ENCODE measurements around the gene SYCE1. TPM values are rescaled to one million over a fixed set of nuclear protein-coding genes. Genes with fewer than 3 reads are reported as not detected.

SYCE1 gene
- total RNA-seq, 2 experiments from 2014 or later = not detected

GRCh38 chr10:133532871-133533270, 32.5 kb downstream of the SYCE1 start:
- Histone ChIP-seq H3K79me2 (ENCODE audit: insufficient read depth, low read depth, low read length) (no peaks in the 10 kb centered on the region), H3K4me1 (ENCODE audit: insufficient read depth, low read length, poor library complexity, severe bottlenecking) (no peaks in the 10 kb centered on the region), H3K4me3 (ENCODE audit: low read depth, low read length, poor library complexity, severe bottlenecking) (no peak overlapping the region), H3K4me2 (ENCODE audit: low read length) (no peak overlapping the region), H3K9me2 (ENCODE audit: insufficient read depth, low read length) (no peaks in the 10 kb centered on the region), H3K36me3 (ENCODE audit: insufficient read depth, low read length) (no peaks in the 10 kb centered on the region), H4K20me1 (ENCODE audit: insufficient read depth, low read length) (no peaks in the 10 kb centered on the region), H2AFZ (ENCODE audit: low read length) (no peak overlapping the region), H3K9me3 (ENCODE audit: low read length) (no peaks in the 10 kb centered on the region), H3K27ac (ENCODE audit: low read depth, low read length, poor library complexity, severe bottlenecking) (no peak overlapping the region)
- intact Hi-C loops (cut with micrococcal nuclease; ENCODE audit: unreplicated experiment) = no loop called here
- ChIA-PET POLR2A (no interaction called here), CTCF (ENCODE audit: unreplicated experiment) (no interaction called here)
- no TSS peak for BruUV-seq (replicated peaks)
- TF ChIP-seq CTCF (conservative IDR thresholded peaks at IDR 0.05; ENCODE audit: low read length) (no peak), EZH2phosphoT487 (IDR thresholded peaks at IDR 0.05; ENCODE audit: borderline replicate concordance, low read depth, low read length) (no peak)
- no peak for DNase-seq (ENCODE audit: low spot score)

- CTCF ChIA-PET (ENCODE audit: unreplicated experiment) = no interaction called here
Measured at GRCh38 chr10:133530506-133530905, 34.9 kb downstream of the SYCE1 start.

DNA sequence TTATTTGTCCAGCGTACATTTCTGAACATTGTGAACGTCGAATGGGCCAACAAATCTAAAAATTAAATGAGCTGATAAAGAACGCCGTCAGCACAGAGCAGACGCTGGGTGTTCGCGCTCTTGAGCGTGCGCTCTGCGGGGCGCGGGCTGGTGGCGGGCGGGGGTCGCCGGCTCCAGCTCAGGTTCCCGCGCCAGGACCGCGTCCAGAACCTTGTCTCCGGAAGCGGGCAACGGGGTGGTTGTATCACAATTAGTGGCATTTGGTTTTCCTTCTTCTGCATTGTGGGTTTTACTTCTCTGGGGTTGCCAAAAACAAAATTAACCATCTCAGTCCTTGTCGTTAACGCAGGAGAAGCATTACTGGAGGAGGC, 35.8 kb downstream of the SYCE1 start:
- no peak overlapping the region for H3K4me3 ChIP-seq (ENCODE audit: low read depth, low read length, poor library complexity, severe bottlenecking)
- H3K4me1 ChIP-seq (ENCODE audit: insufficient read depth, low read length, poor library complexity, severe bottlenecking) = no peaks in the 10 kb centered on the region
- H3K9me2 ChIP-seq (ENCODE audit: insufficient read depth, low read length) = no peaks in the 10 kb centered on the region
- intact Hi-C loops (cut with micrococcal nuclease; ENCODE audit: unreplicated experiment) = no loop called here
- CTCF ChIA-PET (ENCODE audit: unreplicated experiment) = no interaction called here
- no peak overlapping the region for H2AFZ ChIP-seq (ENCODE audit: low read length)
- no peak for TF ChIP-seq CTCF (conservative IDR thresholded peaks at IDR 0.05; ENCODE audit: low read length)
- no peak for TF ChIP-seq EZH2phosphoT487 (IDR thresholded peaks at IDR 0.05; ENCODE audit: borderline replicate concordance, low read depth, low read length)
- H3K27ac ChIP-seq (ENCODE audit: low read depth, low read length, poor library complexity, severe bottlenecking) = no peak overlapping the region
- no peak overlapping the region for H3K4me2 ChIP-seq (ENCODE audit: low read length)
- no peaks in the 10 kb centered on the region for H4K20me1 ChIP-seq (ENCODE audit: insufficient read depth, low read length)
- no peaks in the 10 kb centered on the region for H3K79me2 ChIP-seq (ENCODE audit: insufficient read depth, low read depth, low read length)
- DNase-seq (ENCODE audit: low spot score) = no peak
- POLR2A ChIA-PET = no interaction called here
- H3K9me3 ChIP-seq (ENCODE audit: low read length) = no peaks in the 10 kb centered on the region
- no peaks in the 10 kb centered on the region for H3K36me3 ChIP-seq (ENCODE audit: insufficient read depth, low read length)
- BruUV-seq (replicated peaks) = no TSS peak

More at GRCh38 chr10:133530506-133530905, 34.9 kb downstream of the SYCE1 start:
- H3K79me2 ChIP-seq (ENCODE audit: insufficient read depth, low read depth, low read length) = no peaks in the 10 kb centered on the region
- H3K4me2 ChIP-seq (ENCODE audit: low read length) = no peak overlapping the region
- intact Hi-C loops (cut with micrococcal nuclease; ENCODE audit: unreplicated experiment) = no loop called here
- DNase-seq (ENCODE audit: low spot score) = no peak
- no peak overlapping the region for H3K27ac ChIP-seq (ENCODE audit: low read depth, low read length, poor library complexity, severe bottlenecking)
- H3K36me3 ChIP-seq (ENCODE audit: insufficient read depth, low read length) = no peaks in the 10 kb centered on the region
- no peaks in the 10 kb centered on the region for H3K4me1 ChIP-seq (ENCODE audit: insufficient read depth, low read length, poor library complexity, severe bottlenecking)
- H3K4me3 ChIP-seq (ENCODE audit: low read depth, low read length, poor library complexity, severe bottlenecking) = no peak overlapping the region
- no peaks in the 10 kb centered on the region for H3K9me3 ChIP-seq (ENCODE audit: low read length)
- no peak overlapping the region for H2AFZ ChIP-seq (ENCODE audit: low read length)
- POLR2A ChIA-PET = no interaction called here
- H3K9me2 ChIP-seq (ENCODE audit: insufficient read depth, low read length) = no peaks in the 10 kb centered on the region
- TF ChIP-seq CTCF (conservative IDR thresholded peaks at IDR 0.05; ENCODE audit: low read length) = no peak
- no peak for TF ChIP-seq EZH2phosphoT487 (IDR thresholded peaks at IDR 0.05; ENCODE audit: borderline replicate concordance, low read depth, low read length)
- no TSS peak for BruUV-seq (replicated peaks)
- H4K20me1 ChIP-seq (ENCODE audit: insufficient read depth, low read length) = no peaks in the 10 kb centered on the region
